BLaER1 treated with 17β-estradiol and CSF1 and Interleukin-3, amounts not matched to agents 10 nM and 100 nM (cell line): Measurements from ENCODE around the gene SMCO4.
A peak's percentile ranks its signal among the peaks of the same experiment; 100 is the strongest.

ENCODE experiments used
- H3K27ac ChIP-seq, 11 experiments: shearing (Covaris generic); formaldehyde crosslinking; 2 replicates each; pipeline ENCODE4 v1.8.1; 2022
- H3K27me3 ChIP-seq, 11 experiments: shearing (Covaris generic); formaldehyde crosslinking; 2 replicates each; pipeline ENCODE4 v1.8.1; 2022
- H3K36me3 ChIP-seq, 11 experiments: shearing (Covaris generic); formaldehyde crosslinking; 2 replicates each; pipeline ENCODE4 v1.8.1; 2022
- H3K4me1 ChIP-seq, 10 experiments: shearing (Covaris generic); formaldehyde crosslinking; 2 replicates each; pipeline ENCODE4 v1.8.1; 2022
- H3K4me2 ChIP-seq, 11 experiments: shearing (Covaris generic); formaldehyde crosslinking; 2 replicates each; pipeline ENCODE4 v1.8.1; 2022
- H3K4me3 ChIP-seq, 10 experiments: shearing (Covaris generic); formaldehyde crosslinking; 2 replicates each; pipeline ENCODE4 v1.8.1; 2022
- H3K9ac ChIP-seq, 11 experiments: shearing (Covaris generic); formaldehyde crosslinking; 2 replicates each; pipeline ENCODE4 v1.8.1; 2022
- H3K9me3 ChIP-seq, 11 experiments: shearing (Covaris generic); formaldehyde crosslinking; replicated peaks in 1 of 11; 2 replicates each; pipeline ENCODE4 v1.8.1; 2022
- H4K20me1 ChIP-seq, 11 experiments: shearing (Covaris generic); formaldehyde crosslinking; 2 replicates each; pipeline ENCODE4 v1.8.1; 2022
- Cebpa-rat ChIP-seq, 11 experiments: shearing (Covaris generic); IDR thresholded peaks; 2 replicates each; pipeline ENCODE4 v1.8.1; 2022

Gene SMCO4

GRCh38 chr11:93519179-93519578 lies 24.0 kb downstream of the SMCO4 start:
- Histone ChIP-seq H3K4me3 (no peak overlapping the region), H3K9me3 (no peaks in the 10 kb centered on the region), H3K27ac (no peak overlapping the region), H3K9ac (no peak overlapping the region), H3K4me2 (no peak overlapping the region), H3K27me3 (peaks cover 0 to 38% (median 0%) of the 10 kb centered on the region in 11 experiments; a peak in 3 of 22 replicates), H4K20me1 (peaks cover 0 to 27% (median 0%) of the 10 kb centered on the region in 11 experiments; a peak in 3 of 22 replicates), H3K4me1 (peaks cover 54 to 73% (median 63%) of the 10 kb centered on the region in 10 experiments), H3K36me3 (no peaks in the 10 kb centered on the region; a peak in 1 of 22 replicates)
- TF ChIP-seq Cebpa-rat (IDR thresholded peaks at IDR 0.05) = no peak

- H3K27ac ChIP-seq = no peak overlapping the region
- no peaks in the 10 kb centered on the region for H3K9me3 ChIP-seq
- H3K36me3 ChIP-seq = no peaks in the 10 kb centered on the region; a peak in 1 of 22 replicates
- peaks cover 0 to 38% (median 0%) of the 10 kb centered on the region in 11 experiments; a peak in 3 of 22 replicates for H3K27me3 ChIP-seq
- peaks cover 0 to 36% (median 0%) of the 10 kb centered on the region in 11 experiments; a peak in 3 of 22 replicates for H4K20me1 ChIP-seq
- TF ChIP-seq Cebpa-rat (IDR thresholded peaks at IDR 0.05) = no peak
- peak overlapping the region in 6 of 11 experiments; percentile 40 to 79 (median 68); a peak in 6 of 22 replicates for H3K4me2 ChIP-seq
- no peak overlapping the region for H3K4me3 ChIP-seq
- H3K4me1 ChIP-seq = peaks cover 43 to 62% (median 53%) of the 10 kb centered on the region in 10 experiments
- H3K9ac ChIP-seq = no peak overlapping the region
These were observed 25.1 kb downstream of the SMCO4 start for GRCh38 chr11:93518081-93518480.

DNA sequence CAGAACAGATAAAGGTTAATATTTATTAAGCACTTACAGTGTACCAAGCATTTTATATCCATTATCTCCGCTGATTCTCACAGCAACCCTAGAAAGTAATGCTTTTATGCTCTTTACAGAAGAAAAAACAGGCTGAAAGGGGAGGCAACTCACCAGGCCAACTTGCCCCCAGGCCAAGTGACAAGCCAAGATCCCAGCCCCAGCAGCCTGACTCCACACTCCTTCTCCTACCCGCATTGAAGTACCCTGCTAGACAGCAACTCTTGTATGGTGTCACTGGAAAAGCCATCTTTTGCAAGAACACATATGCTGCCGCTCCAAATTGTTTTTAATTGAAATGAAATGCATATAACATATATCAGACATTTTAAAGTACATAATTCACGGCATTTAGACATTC lies 25.6 kb downstream of the SMCO4 start:
- Histone ChIP-seq H3K4me2 (peak overlapping the region in 10 of 11 experiments; percentile 29 to 79 (median 65); a peak in 19 of 22 replicates), H3K9me3 (no peaks in the 10 kb centered on the region), H3K9ac (no peak overlapping the region; a peak in 1 of 22 replicates), H3K36me3 (no peaks in the 10 kb centered on the region; a peak in 1 of 22 replicates), H3K27ac (peak overlapping the region in 1 of 11 experiments; percentile 9; a peak in 2 of 22 replicates), H4K20me1 (peaks cover 0 to 39% (median 0%) of the 10 kb centered on the region in 11 experiments; a peak in 4 of 22 replicates), H3K27me3 (peaks cover 0 to 38% (median 0%) of the 10 kb centered on the region in 11 experiments; a peak in 3 of 22 replicates), H3K4me3 (no peak overlapping the region), H3K4me1 (peaks cover 42 to 60% (median 53%) of the 10 kb centered on the region in 10 experiments)
- TF ChIP-seq Cebpa-rat (IDR thresholded peaks at IDR 0.05) = no peak

GRCh38 chr11:93517041-93517440 lies 26.1 kb downstream of the SMCO4 start:
- TF ChIP-seq Cebpa-rat (IDR thresholded peaks at IDR 0.05) = no peak
- Histone ChIP-seq H3K4me2 (peak overlapping the region; percentile 29 to 79 (median 64); a peak in 21 of 22 replicates), H3K9ac (peak overlapping the region in 1 of 11 experiments; percentile 42; a peak in 1 of 22 replicates), H3K4me1 (peaks cover 37 to 58% (median 47%) of the 10 kb centered on the region in 10 experiments), H3K4me3 (no peak overlapping the region), H3K9me3 (no peaks in the 10 kb centered on the region), H3K27ac (peak overlapping the region in 6 of 11 experiments; percentile 9 to 51 (median 36); a peak in 8 of 22 replicates), H3K27me3 (peaks cover 0 to 38% (median 0%) of the 10 kb centered on the region in 11 experiments; a peak in 3 of 22 replicates), H3K36me3 (no peaks in the 10 kb centered on the region), H4K20me1 (peaks cover 0 to 40% (median 0%) of the 10 kb centered on the region in 11 experiments; a peak in 4 of 22 replicates)

DNA sequence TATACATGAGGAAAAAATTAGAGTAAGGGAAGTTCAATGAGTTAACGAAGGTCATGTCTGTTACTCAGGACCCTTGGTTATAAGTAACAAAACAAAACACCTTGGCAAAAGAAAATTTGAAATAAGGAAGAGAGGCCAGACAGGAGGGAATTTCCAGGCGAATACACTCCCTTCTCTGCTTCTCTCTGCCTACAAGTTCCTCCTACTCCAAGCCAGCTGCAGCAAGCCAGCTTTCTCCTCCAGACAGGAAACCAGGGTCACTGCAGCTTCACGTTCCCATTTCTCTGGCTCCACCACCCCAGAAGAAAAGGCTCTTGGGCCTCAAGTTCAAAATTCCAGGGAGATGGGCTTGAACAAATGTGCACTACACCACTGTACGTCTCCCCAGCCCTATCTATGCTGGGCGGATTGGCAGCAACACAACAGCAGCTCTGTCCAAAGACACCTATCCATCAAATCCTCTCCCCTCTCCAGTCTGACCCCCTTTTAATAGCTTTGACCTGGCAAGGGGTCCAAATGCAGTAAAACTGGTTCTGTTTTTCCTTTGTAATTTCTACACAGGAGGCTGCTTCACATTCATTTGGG lies 27.7 kb downstream of the SMCO4 start:
- peak overlapping the region in 8 of 11 experiments; percentile 8 to 65 (median 41); a peak in 13 of 22 replicates for H3K4me2 ChIP-seq
- TF ChIP-seq Cebpa-rat (IDR thresholded peaks at IDR 0.05) = no peak
- peaks cover 0 to 25% (median 0%) of the 10 kb centered on the region in 11 experiments; a peak in 3 of 22 replicates for H3K27me3 ChIP-seq
- no peak overlapping the region for H3K9ac ChIP-seq
- 0 out of 22 replicates have a peak overlapping the region, but pooled peaks of 1 of the 11 experiments have one; percentile 12 for H3K27ac ChIP-seq
- peaks cover 22 to 43% (median 32%) of the 10 kb centered on the region in 10 experiments for H3K4me1 ChIP-seq
- peaks cover 0 to 28% (median 0%) of the 10 kb centered on the region in 11 experiments; a peak in 4 of 22 replicates for H4K20me1 ChIP-seq
- H3K9me3 ChIP-seq = no peaks in the 10 kb centered on the region
- no peaks in the 10 kb centered on the region for H3K36me3 ChIP-seq
- no peak overlapping the region for H3K4me3 ChIP-seq

GRCh38 chr11:93514712-93515111 lies 28.5 kb downstream of the SMCO4 start:
- no peak overlapping the region for H3K4me3 ChIP-seq
- no peak overlapping the region for H3K9ac ChIP-seq
- H3K27ac ChIP-seq = no peak overlapping the region
- no peaks in the 10 kb centered on the region; a peak in 2 of 22 replicates for H3K36me3 ChIP-seq
- peaks cover 0 to 18% (median 0%) of the 10 kb centered on the region in 11 experiments; a peak in 2 of 22 replicates for H3K27me3 ChIP-seq
- H3K4me2 ChIP-seq = peak overlapping the region in 1 of 11 experiments; percentile 65; a peak in 1 of 22 replicates
- peaks cover under 1 to 6% (median 4%) of the 10 kb centered on the region in 11 experiments; a peak in 11 of 22 replicates for H3K9me3 ChIP-seq
- H3K4me1 ChIP-seq = peaks cover 21 to 38% (median 28%) of the 10 kb centered on the region in 10 experiments
- no peak for TF ChIP-seq Cebpa-rat (IDR thresholded peaks at IDR 0.05)
- H4K20me1 ChIP-seq = peaks cover 0 to 20% (median 0%) of the 10 kb centered on the region in 11 experiments; a peak in 4 of 22 replicates

GRCh38 chr11:93513772-93514171 lies 29.4 kb downstream of the SMCO4 start:
- H3K4me2 ChIP-seq = no peak overlapping the region
- H3K4me3 ChIP-seq = no peak overlapping the region
- no peak for TF ChIP-seq Cebpa-rat (IDR thresholded peaks at IDR 0.05)

DNA sequence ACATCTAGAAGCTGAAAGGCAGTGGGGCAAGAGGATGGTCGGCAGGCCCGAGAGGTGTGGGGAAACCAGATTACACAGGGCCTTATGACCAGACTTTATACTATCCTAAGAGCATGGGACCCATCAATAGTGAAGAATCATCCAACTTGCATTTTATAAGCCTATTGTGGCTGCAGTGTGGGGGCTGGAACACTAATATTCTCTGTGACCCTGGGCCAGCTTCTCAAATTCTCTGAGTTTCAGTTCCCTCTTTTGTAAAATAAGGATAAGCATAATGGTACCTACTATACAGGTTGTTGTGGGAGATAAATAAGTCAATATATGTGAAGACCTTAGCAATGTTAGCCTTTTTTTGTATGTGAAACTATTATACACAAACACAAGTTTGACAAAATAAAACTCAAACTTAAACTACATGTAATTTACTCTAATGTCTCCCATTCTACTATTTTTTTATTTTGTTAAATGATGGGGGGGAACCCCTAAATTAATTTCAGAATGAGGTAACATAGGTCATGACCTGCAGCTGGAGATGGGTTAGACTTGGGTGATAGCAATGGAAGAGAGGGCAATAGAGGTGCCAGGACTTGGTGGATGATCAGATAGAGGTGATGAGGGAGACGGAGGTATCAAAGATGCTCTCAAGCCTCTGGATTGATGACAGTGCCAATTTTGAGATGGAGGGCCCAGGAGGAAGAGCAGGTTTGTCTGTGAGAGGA lies 30.1 kb downstream of the SMCO4 start:
- no peak overlapping the region for H3K4me3 ChIP-seq
- no peak overlapping the region for H3K27ac ChIP-seq
- no peak overlapping the region for H3K9ac ChIP-seq
- peaks cover 20 to 38% (median 27%) of the 10 kb centered on the region in 10 experiments for H3K4me1 ChIP-seq
- H3K36me3 ChIP-seq = no peaks in the 10 kb centered on the region; a peak in 3 of 22 replicates
- H3K4me2 ChIP-seq = peak overlapping the region in 4 of 11 experiments; percentile 17 to 48 (median 40); a peak in 6 of 22 replicates
- no peak for TF ChIP-seq Cebpa-rat (IDR thresholded peaks at IDR 0.05)
- peaks cover 0 to 13% (median 0%) of the 10 kb centered on the region in 11 experiments; a peak in 4 of 22 replicates for H4K20me1 ChIP-seq
- H3K27me3 ChIP-seq = peaks cover 0 to 10% (median 0%) of the 10 kb centered on the region in 11 experiments; a peak in 2 of 22 replicates
- H3K9me3 ChIP-seq = peaks cover 10 to 18% (median 15%) of the 10 kb centered on the region in 11 experiments; a peak in 14 of 22 replicates

More at GRCh38 chr11:93513772-93514171, 29.4 kb downstream of the SMCO4 start:
- peaks cover 0 to 13% (median 0%) of the 10 kb centered on the region in 11 experiments; a peak in 4 of 22 replicates for H4K20me1 ChIP-seq
- peaks cover 10 to 15% (median 13%) of the 10 kb centered on the region in 11 experiments; a peak in 14 of 22 replicates for H3K9me3 ChIP-seq
- no peak overlapping the region for H3K9ac ChIP-seq
- no peak overlapping the region for H3K27ac ChIP-seq
- H3K36me3 ChIP-seq = no peaks in the 10 kb centered on the region; a peak in 3 of 22 replicates
- H3K27me3 ChIP-seq = peaks cover 0 to 11% (median 0%) of the 10 kb centered on the region in 11 experiments; a peak in 2 of 22 replicates
- H3K4me1 ChIP-seq = peaks cover 21 to 38% (median 28%) of the 10 kb centered on the region in 10 experiments
